Neural progenitor cell (in vitro differentiated cells): ENCODE measurements around the gene SERINC5. TPM values are rescaled to one million over a fixed set of nuclear protein-coding genes. Genes with fewer than 3 reads are reported as not detected.
A peak's percentile ranks its signal among the peaks of the same experiment; 100 is the strongest.

Source experiments
- DNase-seq: peaks from one replicate; pipeline ENCODE4 v3.0.0-alpha.2; 2016; ENCODE audit warnings: low spot score
- H2AFZ ChIP-seq: fragments of 200-600 bp; sonication (generic); replicated peaks from 2 replicates; pipeline ENCODE4 v1.6.1; 2016; ENCODE audit warnings: antibody characterized with exemption
- H3F3A ChIP-seq: fragments of 200-600 bp; sonication (generic); 2 replicates; pipeline ENCODE4 v1.6.1; 2016; ENCODE audit warnings: antibody characterized with exemption, low read depth
- H3K27ac ChIP-seq: fragments of 200-600 bp; sonication (generic); 2 replicates; pipeline ENCODE4 v1.5.1; 2016; ENCODE audit warnings: mild to moderate bottlenecking
- H3K27me3 ChIP-seq: fragments of 200-600 bp; sonication (generic); 2 replicates; pipeline ENCODE4 v1.6.1; 2016; ENCODE audit warnings: mild to moderate bottlenecking, moderate library complexity
- H3K36me3 ChIP-seq: fragments of 200-600 bp; sonication (generic); 2 replicates; pipeline ENCODE4 v1.5.1; 2016
- H3K4me1 ChIP-seq: fragments of 200-600 bp; sonication (generic); 2 replicates; pipeline ENCODE4 v1.6.1; 2016; ENCODE audit warnings: mixed run types
- H3K4me2 ChIP-seq: fragments of 200-600 bp; sonication (generic); 2 replicates; pipeline ENCODE4 v1.6.1; 2016
- H3K4me3 ChIP-seq: fragments of 200-600 bp; sonication (generic); 2 replicates; pipeline ENCODE4 v1.5.1; 2016
- H3K79me2 ChIP-seq: fragments of 200-600 bp; sonication (generic); 2 replicates; pipeline ENCODE4 v1.6.1; 2016; ENCODE audit warnings: low read depth
- H3K9ac ChIP-seq: fragments of 200-600 bp; sonication (generic); 2 replicates; pipeline ENCODE4 v1.6.1; 2016
- H3K9me3 ChIP-seq: fragments of 200-600 bp; sonication (generic); 2 replicates; pipeline ENCODE4 v1.5.1; 2016; ENCODE audit warnings: low read depth
- H4K20me1 ChIP-seq: fragments of 200-600 bp; sonication (generic); 2 replicates; pipeline ENCODE4 v1.6.1; 2016; ENCODE audit warnings: low read depth
- H3K27ac Mint-ChIP-seq: 3 replicates; pipeline ENCODE4 v1.8.0; 2021; ENCODE audit warnings: mixed read lengths
- H3K27me3 Mint-ChIP-seq: 2 replicates; pipeline ENCODE4 v1.8.0; 2022; ENCODE audit warnings: low read depth, mild to moderate bottlenecking, inconsistent platforms, moderate library complexity, mixed read lengths; ENCODE audit not compliant: insufficient read depth
- H3K36me3 Mint-ChIP-seq: 3 replicates; pipeline ENCODE4 v1.8.0; 2021; ENCODE audit warnings: mixed read lengths
- H3K4me1 Mint-ChIP-seq: 3 replicates; pipeline ENCODE4 v1.8.0; 2021; ENCODE audit warnings: mixed read lengths
- H3K4me3 Mint-ChIP-seq: 3 replicates; pipeline ENCODE4 v1.8.0; 2021; ENCODE audit warnings: mild to moderate bottlenecking, moderate library complexity, mixed read lengths
- H3K9me3 Mint-ChIP-seq: 3 replicates; pipeline ENCODE4 v1.8.0; 2020; ENCODE audit warnings: mixed read lengths
- EZH2 ChIP-seq: fragments of 200-600 bp; sonication (generic); IDR thresholded peaks from 2 replicates; pipeline ENCODE4 v1.6.1; 2017; ENCODE audit warnings: antibody characterized with exemption, mild to moderate bottlenecking, moderate library complexity
- EZH2phosphoT487 ChIP-seq: fragments of 200-600 bp; sonication (generic); IDR thresholded peaks from 2 replicates; pipeline ENCODE4 v1.6.1; 2017; ENCODE audit warnings: antibody characterized with exemption
- total RNA-seq: library from RNA; depleted of rRNA; stranded (reverse); fragments of >200 nt; gene quantifications from 2 replicates; pipeline ENCODE4 v1.2.3, GENCODE V29; 2015; ENCODE audit warnings: low replicate concordance
- TF ChIP-seq, protein P1 (sequence below): fragments of 200-600 bp; sonication (generic); IDR thresholded peaks from 2 replicates; pipeline ENCODE4 v1.5.1; 2017; ENCODE audit warnings: antibody characterized with exemption, mild to moderate bottlenecking

Gene SERINC5
- total RNA-seq, 1 donor from 2014 or later = 126 TPM

DNA sequence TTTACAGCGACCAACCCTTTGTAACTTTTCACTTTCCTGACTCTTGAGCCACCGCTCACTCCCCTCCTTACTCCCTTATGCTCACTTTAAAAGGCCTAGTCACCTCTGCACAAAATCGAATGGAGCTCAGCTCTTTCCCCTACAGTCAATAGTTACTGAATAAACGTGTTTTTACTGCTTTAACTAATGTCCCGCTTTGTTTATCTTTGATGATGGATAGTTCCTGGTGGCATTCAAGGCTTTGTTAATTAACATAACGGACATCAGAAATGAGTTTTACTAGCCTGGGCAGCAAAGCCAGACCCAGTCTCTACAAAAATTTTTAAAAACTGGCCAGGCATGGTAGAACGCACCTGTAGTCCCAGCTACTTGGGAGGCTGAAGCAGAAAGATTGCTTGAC lies 5.0 kb downstream of the SERINC5 start:
- Histone ChIP-seq H2AFZ (no peak overlapping the region), H3K27me3 (no peaks in the 10 kb centered on the region), H3K9me3 (no peaks in the 10 kb centered on the region), H3K9ac (no peak overlapping the region), H3K4me1 (peaks cover 65% of the 10 kb centered on the region), H3K79me2 (peaks cover 100% of the 10 kb centered on the region), H4K20me1 (peaks cover 83% of the 10 kb centered on the region), H3K4me2 (peak overlapping the region; percentile 86), H3K27ac (peak overlapping the region; percentile 2), H3F3A (peaks cover 52% of the 10 kb centered on the region), H3K4me3 (no peak overlapping the region), H3K36me3 (no peaks in the 10 kb centered on the region)
- Mint-ChIP-seq H3K27me3 (peaks cover 7% of the 10 kb centered on the region), H3K27ac (no peak overlapping the region), H3K4me1 (peaks cover 59% of the 10 kb centered on the region), H3K36me3 (no peaks in the 10 kb centered on the region), H3K9me3 (no peaks in the 10 kb centered on the region), H3K4me3 (peak overlapping the region; percentile 10)
- DNase-seq = no peak
- TF ChIP-seq EZH2 (no peak), EZH2phosphoT487 (no peak)
- TF ChIP-seq, protein P1, sequence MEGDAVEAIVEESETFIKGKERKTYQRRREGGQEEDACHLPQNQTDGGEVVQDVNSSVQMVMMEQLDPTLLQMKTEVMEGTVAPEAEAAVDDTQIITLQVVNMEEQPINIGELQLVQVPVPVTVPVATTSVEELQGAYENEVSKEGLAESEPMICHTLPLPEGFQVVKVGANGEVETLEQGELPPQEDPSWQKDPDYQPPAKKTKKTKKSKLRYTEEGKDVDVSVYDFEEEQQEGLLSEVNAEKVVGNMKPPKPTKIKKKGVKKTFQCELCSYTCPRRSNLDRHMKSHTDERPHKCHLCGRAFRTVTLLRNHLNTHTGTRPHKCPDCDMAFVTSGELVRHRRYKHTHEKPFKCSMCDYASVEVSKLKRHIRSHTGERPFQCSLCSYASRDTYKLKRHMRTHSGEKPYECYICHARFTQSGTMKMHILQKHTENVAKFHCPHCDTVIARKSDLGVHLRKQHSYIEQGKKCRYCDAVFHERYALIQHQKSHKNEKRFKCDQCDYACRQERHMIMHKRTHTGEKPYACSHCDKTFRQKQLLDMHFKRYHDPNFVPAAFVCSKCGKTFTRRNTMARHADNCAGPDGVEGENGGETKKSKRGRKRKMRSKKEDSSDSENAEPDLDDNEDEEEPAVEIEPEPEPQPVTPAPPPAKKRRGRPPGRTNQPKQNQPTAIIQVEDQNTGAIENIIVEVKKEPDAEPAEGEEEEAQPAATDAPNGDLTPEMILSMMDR = no peak

DNA sequence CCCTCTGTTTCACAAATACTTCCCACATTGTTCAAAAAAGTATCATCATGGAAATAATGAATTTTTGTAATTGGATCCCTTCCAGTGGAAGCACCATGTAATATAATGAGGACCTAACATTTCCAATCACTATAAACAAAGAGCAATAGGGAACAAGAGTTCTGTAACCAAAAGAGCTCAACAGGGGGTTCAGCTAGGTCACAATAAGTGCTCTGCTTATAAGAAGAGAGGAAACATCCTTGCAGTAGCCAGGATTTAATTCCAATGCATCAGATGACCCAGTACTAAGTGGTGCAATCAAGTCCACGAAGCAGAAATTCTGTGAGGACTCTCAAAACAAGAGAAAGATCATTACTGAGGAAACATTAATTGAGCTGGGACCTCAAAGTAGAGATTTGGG lies 5.9 kb downstream of the SERINC5 start:
- peak; percentile 57 for DNase-seq
- Histone ChIP-seq H3K9ac (no peak overlapping the region), H3K4me1 (peaks cover 74% of the 10 kb centered on the region), H2AFZ (no peak overlapping the region), H3K4me3 (peak overlapping the region; percentile 9), H3F3A (peaks cover 54% of the 10 kb centered on the region), H3K27me3 (no peaks in the 10 kb centered on the region), H4K20me1 (peaks cover 82% of the 10 kb centered on the region), H3K9me3 (no peaks in the 10 kb centered on the region), H3K79me2 (peaks cover 100% of the 10 kb centered on the region), H3K27ac (peak overlapping the region; percentile 2), H3K36me3 (no peaks in the 10 kb centered on the region), H3K4me2 (peak overlapping the region; percentile 18)
- H3K4me3 Mint-ChIP-seq = no peak overlapping the region
- peaks cover 7% of the 10 kb centered on the region for H3K27me3 Mint-ChIP-seq
- H3K4me1 Mint-ChIP-seq = peaks cover 64% of the 10 kb centered on the region
- TF ChIP-seq EZH2phosphoT487 (no peak), EZH2 (no peak)
- TF ChIP-seq, protein P1 = no peak
- H3K36me3 Mint-ChIP-seq = peaks cover 2% of the 10 kb centered on the region
- H3K9me3 Mint-ChIP-seq = peaks cover 4% of the 10 kb centered on the region
- H3K27ac Mint-ChIP-seq = no peak overlapping the region

- peaks cover 57% of the 10 kb centered on the region for H3F3A ChIP-seq
- H3K4me1 ChIP-seq = peaks cover 74% of the 10 kb centered on the region
- no peaks in the 10 kb centered on the region for H3K27me3 ChIP-seq
- Mint-ChIP-seq H3K27ac (no peak overlapping the region), H3K27me3 (peaks cover 1% of the 10 kb centered on the region), H3K9me3 (peaks cover 7% of the 10 kb centered on the region), H3K4me3 (no peak overlapping the region), H3K4me1 (peaks cover 51% of the 10 kb centered on the region), H3K36me3 (peaks cover 3% of the 10 kb centered on the region)
- DNase-seq = no peak
- no peak overlapping the region for H2AFZ ChIP-seq
- H3K9ac ChIP-seq = no peak overlapping the region
- peaks cover 100% of the 10 kb centered on the region for H3K79me2 ChIP-seq
- H3K27ac ChIP-seq = peak overlapping the region; percentile 88
- peaks cover 70% of the 10 kb centered on the region for H4K20me1 ChIP-seq
- H3K4me3 ChIP-seq = no peak overlapping the region
- no peak overlapping the region for H3K4me2 ChIP-seq
- H3K9me3 ChIP-seq = peaks cover under 1% of the 10 kb centered on the region
- H3K36me3 ChIP-seq = peaks cover under 1% of the 10 kb centered on the region
- no peak for TF ChIP-seq EZH2phosphoT487
- TF ChIP-seq, protein P1 = no peak
Measured at GRCh38 chr5:80248378-80248777, 7.5 kb downstream of the SERINC5 start.
